ENCODE results near the gene ACSL6.
"Not testable (repeated sequence)": the region's sequence is repeated elsewhere in the genome, so short reads cannot be mapped to it uniquely, and the experiment has no call there.

Gene ACSL6

DNA sequence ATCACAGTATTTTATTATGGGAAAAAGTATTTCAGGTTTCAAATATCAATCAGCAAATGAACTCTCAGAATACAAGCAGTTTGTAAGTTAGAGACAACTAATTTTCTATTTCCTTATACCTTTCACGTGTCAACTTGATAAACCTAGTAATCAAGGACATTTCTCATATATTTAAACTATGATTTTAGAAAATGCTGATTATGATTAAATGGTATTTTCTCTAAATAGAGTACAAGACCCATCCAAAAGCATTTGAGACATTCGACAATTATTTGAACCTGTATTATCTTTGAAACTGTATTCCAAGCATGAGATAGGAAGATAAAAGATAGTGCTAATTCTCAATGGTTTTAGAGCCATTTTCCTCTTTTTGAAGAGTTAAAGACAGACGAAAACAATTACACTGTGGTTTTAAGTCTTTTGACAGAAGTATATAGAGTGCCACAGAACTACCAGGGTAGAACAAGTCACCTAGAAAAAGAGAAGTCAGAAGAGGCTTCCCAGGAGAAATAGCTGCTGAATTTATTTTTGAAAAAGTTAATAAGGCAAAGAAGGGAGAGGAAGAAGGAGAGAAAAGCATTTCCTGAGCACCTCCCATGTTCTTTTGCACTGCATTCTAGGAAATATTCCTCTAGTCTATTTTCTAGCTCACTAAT is 71.6 kb downstream of the ACSL6 start:
- DNase-seq = no peak

DNA sequence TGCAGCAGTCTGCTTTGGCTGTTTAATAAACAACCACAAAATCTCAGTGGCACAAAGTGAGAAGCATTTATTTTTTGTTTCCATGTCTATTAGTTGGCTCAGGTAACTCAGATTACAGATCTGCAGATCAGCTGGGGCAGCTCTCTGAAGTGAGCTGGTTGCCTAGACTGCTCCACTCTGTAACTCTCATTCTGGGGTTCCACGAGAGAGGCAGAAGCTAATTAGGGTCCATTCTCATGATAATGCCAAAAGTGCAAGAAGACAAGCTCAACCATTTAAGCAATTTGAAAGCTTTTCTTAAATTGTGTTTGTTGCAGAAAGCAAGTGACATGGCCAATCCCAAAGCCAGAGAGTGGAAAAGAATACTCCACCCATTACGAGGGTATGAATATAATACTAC is 79.2 kb downstream of the ACSL6 start:
- DNase-seq = no peak

DNA sequence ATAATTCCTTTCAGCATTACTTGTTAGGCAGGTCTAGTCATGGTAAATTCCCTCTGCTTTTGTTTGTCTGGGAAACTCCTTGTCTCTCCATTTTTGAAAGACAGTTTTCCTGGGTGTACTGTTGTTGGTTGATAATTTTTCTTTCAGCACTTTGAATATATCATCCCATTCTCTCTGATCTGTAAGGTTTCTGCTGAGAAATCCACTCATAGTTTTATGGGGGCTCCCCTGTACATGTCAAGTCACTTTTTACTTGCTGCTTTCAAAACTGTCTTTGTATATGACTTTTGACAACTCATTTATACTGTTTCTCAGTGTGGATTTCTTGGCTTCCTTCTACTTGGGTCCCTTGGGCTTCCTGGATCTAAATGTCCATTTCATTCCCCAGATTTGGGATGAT is 82.5 kb downstream of the ACSL6 start:
- no peak for DNase-seq

DNA sequence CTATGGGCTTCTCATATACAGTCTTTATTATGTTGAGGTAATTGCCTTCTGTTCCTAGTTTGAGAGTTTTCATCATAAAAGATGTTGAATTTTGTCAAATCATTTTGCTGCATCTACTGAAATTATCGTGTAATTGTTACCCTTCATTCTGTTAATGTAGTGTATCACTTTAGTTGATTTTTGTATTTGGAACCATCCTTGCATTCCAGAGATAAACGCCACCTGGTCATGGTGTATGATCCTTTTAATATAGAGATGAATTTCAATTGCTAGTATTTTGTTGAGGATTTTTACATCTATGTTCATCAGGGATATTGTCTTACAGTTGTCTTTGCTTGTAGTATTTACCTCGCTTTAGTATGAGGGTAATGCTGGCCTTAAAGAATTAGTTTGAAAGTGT is 85.3 kb downstream of the ACSL6 start:
- no peak for DNase-seq

DNA sequence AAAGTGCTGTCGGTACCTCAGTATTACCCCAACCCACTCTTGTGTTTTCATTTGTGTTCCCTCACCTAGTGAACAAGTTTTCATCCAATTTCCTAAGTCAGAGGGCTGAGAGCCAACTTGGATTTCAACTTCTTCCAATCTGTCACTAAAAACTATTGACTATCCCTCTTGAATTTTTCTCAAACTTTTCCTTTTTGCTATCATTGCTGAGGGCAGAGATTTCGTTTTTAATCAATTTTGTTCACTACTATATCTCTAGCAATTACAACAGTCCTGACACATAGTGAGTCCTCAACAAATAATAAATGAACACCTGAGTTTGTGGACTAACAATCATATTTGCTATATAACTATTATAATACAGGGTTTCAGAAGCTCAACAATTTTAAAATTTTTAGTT is 95.0 kb downstream of the ACSL6 start:
- DNase-seq = no peak

DNA sequence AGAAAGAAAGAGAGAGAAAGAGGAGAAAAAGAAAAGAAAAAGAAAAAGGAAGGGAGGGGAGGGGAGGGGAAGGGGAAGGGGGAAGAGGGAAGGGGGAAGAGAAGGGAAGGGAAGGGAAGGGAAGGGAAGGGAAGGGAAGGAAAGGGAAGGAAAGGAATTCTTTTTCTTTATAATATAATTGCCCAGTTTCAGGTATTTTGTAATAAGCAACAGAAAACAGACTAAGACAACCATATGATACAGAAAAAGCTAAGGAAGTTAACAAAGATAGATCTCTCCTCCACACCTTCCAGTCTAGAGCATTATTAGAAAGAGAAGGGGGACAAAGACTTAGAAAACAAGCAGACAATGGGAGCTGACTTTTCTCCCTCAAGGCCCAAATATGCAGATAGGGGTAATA is 97.0 kb downstream of the ACSL6 start:
- DNase-seq = no peak

DNA sequence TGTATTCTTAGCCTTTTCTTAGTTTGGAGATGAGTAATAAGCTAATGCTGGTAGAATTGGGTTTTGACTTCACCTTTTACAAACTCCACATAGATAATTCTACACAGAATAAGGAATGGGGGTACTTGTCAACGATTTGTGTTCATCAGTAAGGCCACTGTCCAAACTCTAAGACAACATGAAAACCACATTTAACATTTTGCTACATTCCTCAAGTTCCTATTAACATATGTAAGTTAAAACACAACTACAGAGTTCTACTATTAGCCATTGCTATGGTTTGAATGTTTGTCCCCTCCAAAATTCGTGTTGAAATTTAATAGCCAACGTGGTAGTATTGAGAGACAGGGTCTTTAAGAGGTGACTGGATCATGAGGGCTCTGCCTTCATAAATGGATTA is 97.9 kb downstream of the ACSL6 start:
- DNase-seq = no peak

DNA sequence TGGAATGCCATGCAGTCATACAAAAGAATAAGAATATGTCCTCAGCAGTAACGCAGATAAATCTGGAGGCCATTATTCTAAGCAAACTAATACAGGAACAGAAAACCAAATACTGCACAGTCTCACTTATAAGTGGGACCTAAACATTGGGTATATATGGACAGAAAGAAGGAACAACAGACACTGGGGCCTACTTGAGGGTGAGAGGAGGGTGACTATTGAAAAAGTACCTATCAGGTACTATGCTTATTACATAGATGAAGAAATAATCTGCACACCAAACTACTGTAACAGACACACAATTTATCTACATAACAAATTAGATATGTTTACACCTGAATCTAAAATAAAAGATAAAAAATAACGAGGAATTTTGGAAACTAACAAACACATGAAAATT is 104.8 kb downstream of the ACSL6 start:
- DNase-seq = no peak

DNA sequence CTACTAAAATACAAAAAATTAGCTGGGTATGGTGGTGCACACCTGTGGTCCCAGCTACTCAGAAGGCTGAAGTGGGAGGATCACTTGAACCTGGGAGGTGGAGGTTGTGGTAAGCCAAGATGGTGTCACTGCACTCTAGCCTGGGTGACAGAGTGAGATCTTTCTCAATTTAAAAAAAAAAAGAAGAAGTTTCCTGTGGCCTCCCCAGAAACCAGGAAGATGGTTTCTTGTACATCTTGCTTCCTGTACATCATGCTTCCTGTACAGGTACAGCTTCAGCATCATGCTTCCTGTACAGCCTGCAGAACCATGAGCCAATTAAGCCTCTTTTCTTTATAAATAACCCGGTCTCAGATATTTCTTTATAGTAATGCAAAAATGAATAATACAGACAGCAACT is 109.2 kb downstream of the ACSL6 start:
- DNase-seq = not testable (repeated sequence)
